Measurements from ENCODE around the gene DNAAF2. TPM values are rescaled to one million over a fixed set of nuclear protein-coding genes. Genes with fewer than 3 reads are reported as not detected.
A peak's percentile ranks its signal among the peaks of the same experiment; 100 is the strongest.
"Not testable (repeated sequence)": the region's sequence is repeated elsewhere in the genome, so short reads cannot be mapped to it uniquely, and the experiment has no call there.

The DNAAF2 gene
- total RNA-seq, 2 donors from 2014 or later: 4.9 to 7.0 TPM

DNA sequence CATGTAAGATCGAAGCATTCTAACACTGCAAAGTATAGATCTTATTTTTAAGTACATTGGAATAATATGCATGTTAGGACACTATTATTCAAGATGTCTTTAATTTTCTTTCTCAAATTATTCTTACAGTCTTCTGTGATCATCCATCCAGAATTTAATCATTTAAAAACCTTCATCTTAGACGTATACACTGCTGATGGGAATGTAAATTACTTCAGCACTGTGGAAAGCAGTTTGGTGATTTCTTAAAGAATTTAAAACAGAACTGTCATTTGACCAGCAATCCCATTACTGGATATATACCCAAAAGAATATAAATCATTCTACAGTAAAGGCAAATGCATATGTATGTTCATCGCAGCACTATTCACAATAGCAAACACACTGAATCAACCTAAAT, 45.7 kb downstream of the DNAAF2 start:
- no peak for DNase-seq
- no peak for ATAC-seq
- intact Hi-C loops (cut with DNase I): no loop called here

DNA sequence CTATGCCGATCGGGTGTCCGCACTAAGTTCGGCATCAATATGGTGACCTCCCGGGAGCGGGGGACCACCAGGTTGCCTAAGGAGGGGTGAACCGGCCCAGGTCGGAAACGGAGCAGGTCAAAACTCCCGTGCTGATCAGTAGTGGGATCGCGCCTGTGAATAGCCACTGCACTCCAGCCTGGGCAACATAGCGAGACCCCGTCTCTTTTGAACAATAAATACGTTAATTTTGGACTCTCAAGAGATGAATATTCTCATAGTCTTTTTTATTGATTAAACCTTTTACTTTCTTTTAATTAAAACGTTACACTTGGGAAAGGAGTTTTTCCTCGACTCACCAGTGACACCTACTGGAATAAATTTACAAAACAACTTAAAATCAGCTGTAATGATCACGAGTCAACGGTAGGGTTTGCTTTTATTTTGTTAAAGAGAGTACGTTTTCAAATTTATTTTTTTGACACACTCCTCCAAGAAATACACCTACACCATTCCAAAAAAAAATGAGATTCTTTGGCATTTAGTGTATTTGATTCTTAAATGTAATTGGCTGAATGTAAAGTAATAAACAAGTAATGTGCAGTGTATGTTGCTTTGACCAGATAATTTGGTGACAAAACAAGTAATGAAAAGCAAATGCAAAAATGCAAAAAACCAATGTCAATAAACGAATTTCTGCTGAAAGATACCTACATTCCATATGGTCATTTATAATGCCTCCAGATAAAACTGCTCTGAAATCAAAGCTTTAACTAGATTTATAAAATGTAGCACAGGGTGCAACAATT, 48.2 kb downstream of the DNAAF2 start:
- ATAC-seq (peak; percentile 18 to 36), DNase-seq (no peak)
- intact Hi-C loops (cut with DNase I): no loop called here

DNA sequence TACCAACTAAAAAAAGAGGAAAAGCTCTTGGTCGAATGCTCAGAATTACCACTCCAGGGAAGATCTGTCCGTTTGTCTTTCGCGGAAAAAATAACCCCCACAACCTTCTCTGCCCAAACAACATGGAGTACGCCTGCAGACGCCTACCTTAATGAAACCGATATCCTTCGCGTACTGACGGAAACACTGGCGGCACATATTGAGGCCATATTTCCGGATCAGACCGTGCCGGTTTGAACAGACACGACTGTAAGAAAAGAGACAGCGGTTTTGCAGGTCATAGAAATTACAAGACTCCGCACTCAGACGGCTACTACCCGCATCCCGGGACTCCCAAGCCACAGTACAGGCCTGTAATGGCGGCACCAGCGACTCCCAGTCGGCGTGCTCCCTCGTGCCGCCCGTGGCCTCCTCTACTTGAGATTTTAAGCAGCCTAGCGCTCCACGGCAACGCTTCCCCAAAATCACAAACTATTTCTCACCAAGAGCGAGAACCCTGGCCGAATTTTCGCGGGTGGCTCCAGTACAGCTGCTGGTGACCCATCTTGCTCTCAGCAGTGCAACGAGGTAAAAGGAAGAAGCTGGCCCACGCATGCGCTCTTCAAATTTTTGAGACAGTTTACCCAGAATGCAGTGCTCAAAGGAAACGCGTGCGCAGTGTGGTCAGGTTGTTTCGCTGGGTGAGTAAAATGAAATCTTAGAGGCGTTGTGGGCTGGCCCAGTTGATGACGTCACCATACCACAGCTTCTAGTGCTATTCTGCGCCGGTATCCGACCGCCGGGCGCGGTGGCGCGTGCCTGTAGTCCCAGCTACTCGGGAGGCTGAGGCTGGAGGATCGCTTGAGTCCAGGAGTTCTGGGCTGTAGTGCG, 49.0 kb downstream of the DNAAF2 start, which contains the start of gene RPS29:
Gene RPS29, minus strand, starts transcription at position 578 of the 870 bp plus-strand sequence. Its CDS starts 34 bp downstream, at position 544.
- ATAC-seq (peak; percentile 96 to 99), DNase-seq (peak; percentile 99)
- intact Hi-C loops (cut with DNase I): no loop called here

DNA sequence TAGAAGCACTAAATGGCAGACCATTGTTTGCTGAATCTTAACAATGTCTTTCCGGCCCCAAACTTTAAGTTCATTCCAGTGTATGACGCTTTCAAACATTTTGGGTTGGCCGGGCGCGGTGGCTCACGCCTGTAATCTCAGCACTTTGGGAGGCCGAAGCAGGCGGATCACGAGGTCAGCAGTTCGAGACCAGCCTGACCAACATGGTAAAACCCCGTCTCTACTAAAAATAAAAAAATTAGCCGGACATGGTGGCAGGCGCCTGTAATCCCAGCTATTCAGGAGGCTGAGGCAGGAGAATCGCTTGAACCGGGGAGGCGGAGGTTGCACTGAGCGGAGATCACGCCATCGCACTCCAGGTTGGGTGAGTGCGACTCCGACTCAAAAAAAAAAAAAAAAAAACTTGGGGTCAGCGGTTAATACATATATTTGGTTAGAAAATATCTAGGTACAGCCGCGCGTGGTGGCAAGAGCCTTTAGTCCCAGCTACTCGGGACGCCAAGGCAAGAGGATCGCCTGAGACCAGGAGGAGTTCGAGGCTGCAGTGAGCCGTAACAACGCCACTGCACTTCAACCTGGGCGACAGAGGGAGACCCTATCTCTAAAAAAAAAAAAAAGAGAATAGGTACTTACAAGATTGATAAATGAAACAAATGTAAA, 49.9 kb downstream of the DNAAF2 start:
- DNase-seq; intact Hi-C loops (cut with DNase I); ATAC-seq: not testable (repeated sequence)

DNA sequence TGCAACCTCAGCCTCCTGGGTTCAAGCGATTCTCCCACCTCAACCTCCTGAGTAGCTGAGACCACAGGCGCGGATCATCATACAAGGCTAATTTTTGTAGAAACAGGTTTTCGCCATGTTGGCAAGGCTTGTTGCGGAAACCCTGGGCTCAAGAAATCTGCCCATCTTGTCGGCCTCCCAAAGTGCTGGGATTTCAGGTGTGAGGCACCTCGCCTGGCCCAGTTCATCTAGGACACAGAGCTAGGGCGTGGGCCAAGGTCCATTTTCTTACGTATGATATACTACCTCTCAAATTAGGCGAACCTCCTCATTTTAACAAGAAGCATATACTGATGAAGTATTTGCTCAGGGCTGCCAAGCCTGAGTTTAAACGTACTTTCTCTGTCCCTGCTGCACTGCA, 51.0 kb downstream of the DNAAF2 start:
- no peak for ATAC-seq
- DNase-seq: no peak
- intact Hi-C loops (cut with DNase I): no loop called here

DNA sequence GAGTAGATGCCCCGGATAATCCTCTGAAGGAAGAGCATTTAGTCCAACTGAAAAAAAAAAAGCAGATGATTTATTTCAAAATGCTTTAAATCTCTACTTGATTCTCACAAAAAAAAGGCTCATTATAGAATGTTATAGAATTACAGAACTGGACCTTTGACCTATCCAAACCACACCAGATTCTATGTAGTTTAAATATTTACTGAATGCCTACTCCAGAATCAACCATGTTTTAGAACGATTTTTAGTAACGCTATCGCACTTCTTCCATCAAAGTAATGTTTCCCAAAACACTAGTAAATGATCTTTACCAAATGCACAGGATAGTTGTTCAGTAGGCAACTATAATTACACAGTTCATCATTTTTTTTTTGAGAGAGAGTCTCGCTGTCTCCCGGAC, 51.4 kb downstream of the DNAAF2 start:
- intact Hi-C loops (cut with DNase I): no loop called here
- DNase-seq (no peak), ATAC-seq (no peak)

DNA sequence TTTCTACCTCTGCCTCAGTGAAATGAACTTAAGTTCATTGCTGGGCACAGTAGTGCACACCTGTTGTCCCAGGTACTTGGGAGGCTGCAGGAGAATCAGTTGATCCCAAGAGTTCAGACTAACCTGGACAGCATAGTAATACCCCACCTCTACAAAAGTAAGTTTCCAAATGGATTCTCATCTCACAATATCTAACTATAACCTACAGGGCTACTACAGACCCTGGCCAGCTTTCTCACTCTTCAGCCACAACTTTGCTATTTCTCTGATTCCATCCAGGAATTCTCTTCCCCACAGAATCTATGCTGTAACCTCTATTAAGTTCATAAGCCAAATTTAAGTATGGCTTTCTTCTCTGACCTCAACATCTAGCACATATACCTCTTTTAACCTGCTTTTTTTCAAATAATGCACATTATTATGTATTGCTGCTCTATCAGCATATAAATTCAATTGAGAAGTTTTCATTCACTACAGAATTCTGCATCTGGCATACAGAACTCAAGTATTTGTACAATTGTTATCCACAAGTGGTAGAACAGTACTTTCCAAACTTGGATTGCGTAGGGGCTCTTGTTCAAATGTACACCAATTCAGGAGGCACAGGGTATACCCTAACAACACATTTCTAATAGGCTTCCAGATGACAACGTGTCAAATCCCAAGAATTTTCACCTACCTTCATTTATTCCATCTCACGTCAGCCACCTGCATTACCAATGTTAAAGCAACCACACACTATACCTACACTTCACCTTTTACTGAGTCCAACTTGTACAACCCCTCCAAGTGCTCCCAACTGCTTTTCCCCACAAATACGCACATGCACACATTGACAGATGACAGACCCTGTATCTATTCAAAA, 52.7 kb downstream of the DNAAF2 start:
- DNase-seq (no peak), ATAC-seq (no peak)
- intact Hi-C loops (cut with DNase I): no loop called here

DNA sequence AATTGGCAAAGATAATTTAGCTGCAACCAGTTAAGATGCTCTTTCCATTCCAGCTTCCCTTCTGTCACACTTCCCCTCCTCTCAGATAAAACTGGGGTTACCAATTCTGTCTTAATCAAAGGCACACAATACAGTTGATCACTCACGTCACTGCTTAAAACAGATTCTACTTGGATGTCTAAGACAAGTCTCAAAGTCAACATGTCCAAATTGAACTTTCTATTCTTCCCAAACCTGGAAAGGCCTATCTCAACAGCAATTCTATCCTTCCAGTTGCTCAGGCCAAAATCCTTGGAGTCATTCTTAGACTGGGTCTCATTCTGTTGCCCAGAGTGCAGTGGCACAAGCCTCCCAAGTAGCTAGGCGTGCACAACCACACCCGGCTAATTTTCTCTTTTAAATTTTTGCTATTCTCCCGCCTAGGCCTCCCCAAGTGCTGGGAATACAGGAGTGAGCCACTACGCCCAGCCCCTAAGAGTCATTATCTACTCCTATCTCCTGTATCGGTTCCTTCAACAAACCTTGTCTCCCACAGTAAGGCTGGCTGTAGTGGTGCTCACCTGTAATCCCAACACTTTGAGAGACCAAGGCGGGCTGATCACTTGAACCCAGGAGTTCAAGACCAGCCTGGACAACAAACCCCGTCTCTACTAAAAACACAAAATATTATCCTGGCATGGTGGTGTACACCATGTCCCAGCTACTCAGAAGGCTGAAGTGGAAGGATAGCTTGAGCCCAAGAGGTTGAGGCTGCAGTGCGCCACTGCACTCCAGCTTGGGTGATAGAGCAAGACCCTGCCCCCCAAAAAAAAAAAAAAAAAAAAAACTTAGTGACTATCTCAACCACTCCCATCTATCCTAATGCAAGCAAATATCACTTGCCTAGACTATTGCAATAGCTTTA, 53.6 kb downstream of the DNAAF2 start:
- no peak for ATAC-seq
- DNase-seq: no peak
- intact Hi-C loops (cut with DNase I): no loop called here

DNA sequence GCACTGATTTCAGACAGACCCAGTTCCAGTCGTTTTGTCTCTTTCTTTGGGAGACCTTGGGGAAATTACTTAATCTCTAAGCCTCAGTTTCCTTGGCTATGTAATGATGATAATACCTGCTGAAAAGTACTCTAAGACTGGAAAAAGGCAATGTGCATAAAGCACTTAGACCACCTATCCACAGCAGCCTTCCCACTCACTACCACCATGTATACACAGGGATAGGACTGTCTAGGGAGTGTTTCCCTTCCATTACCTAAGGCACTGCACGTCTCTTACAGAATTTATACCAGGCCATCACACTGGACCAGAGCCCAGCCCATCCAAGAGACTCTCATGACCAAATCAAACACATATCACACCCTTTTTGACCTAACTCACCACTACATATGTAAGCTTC, 55.2 kb downstream of the DNAAF2 start:
- no peak for DNase-seq
- intact Hi-C loops (cut with DNase I): no loop called here
- ATAC-seq: no peak

DNA sequence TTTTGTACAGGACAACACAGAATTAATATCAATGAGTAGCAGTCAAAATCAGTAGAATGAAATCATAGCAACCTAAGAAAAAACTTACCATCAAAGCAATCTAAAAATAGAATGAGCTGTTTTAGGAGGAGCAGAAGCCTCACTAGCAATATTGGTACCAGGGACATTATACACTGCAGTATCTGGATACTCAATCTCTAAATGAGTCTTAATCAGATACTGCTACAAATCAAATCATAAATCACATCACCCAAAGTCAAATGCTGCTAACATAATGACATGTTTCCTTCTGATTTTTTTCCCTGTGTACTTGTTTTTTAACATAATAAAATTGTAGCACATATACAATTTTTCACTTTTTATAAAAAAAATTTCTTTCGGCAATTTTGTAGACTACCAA, 56.9 kb downstream of the DNAAF2 start:
- DNase-seq (no peak), ATAC-seq (no peak)
- intact Hi-C loops (cut with DNase I): no loop called here

Other genes with a start within 250 kb of the DNAAF2 start
- gene RPS29, start 48.9 kb downstream of the DNAAF2 start, total RNA-seq: 1,000 to 10,000 TPM in 1 of 2 donors, 100 to 1,000 TPM in 1; 895 to 1,080 TPM
- gene LRR1, start 36.3 kb downstream of the DNAAF2 start, total RNA-seq: 1 to 10 TPM; 6.2 to 7.4 TPM
- 100 to 1,000 TPM; 131 to 149 TPM for gene RPL36AL, start 14.6 kb downstream of the DNAAF2 start, total RNA-seq
- gene MGAT2, start 14.4 kb downstream of the DNAAF2 start, total RNA-seq: 10 to 100 TPM; 16.6 to 24.7 TPM
- 1 to 10 TPM; 1.0 to 1.2 TPM for gene POLE2, start 53.0 kb upstream of the DNAAF2 start, total RNA-seq
- gene KLHDC1, start 57.9 kb upstream of the DNAAF2 start, total RNA-seq: 10 to 100 TPM in 1 of 2 donors, 1 to 10 TPM in 1; 6.5 to 11.8 TPM
- gene KLHDC2, start 132.9 kb upstream of the DNAAF2 start, total RNA-seq: 10 to 100 TPM; 54.8 to 67.1 TPM
- 10 to 100 TPM; 48.6 to 60.5 TPM for gene NEMF, start 217.5 kb upstream of the DNAAF2 start, total RNA-seq